HepG2 (cell line): ENCODE results near the gene SRC. TPM values are rescaled to one million over a fixed set of nuclear protein-coding genes. Genes with fewer than 3 reads are reported as not detected.

Experiments used
- ARNTL ChIP-seq: sonication (generic); formaldehyde crosslinking; IDR thresholded peaks from 2 replicates; pipeline ENCODE4 v1.4.0; 2020; ENCODE audit warnings: mild to moderate bottlenecking, missing genetic modification reagents
- BRD4 ChIP-seq: sonication (generic); formaldehyde crosslinking; IDR thresholded peaks from 2 replicates; pipeline ENCODE4 v1.4.0; 2020; ENCODE audit warnings: missing genetic modification reagents
- HNF4G ChIP-seq, 2 experiments: sonication (generic) in 1 of 2; formaldehyde crosslinking in 1 of 2; IDR thresholded peaks; 2 replicates each; pipeline versions ENCODE4 v1.4.0 to v1.6.1; 2011 to 2020; ENCODE audit warnings: borderline replicate concordance in 2 of 2, low read depth in 2 of 2, mild to moderate bottlenecking in 2 of 2, low read length in 1 of 2, missing genetic modification reagents in 1 of 2, moderate library complexity in 1 of 2
- KDM1A ChIP-seq: IDR thresholded peaks from 2 replicates; pipeline ENCODE4 v1.6.1; 2016; ENCODE audit warnings: missing compliant biosample characterization
- KIAA2018 ChIP-seq: sonication (generic); formaldehyde crosslinking; IDR thresholded peaks from 2 replicates; pipeline ENCODE4 v1.5.0; 2020; ENCODE audit warnings: mild to moderate bottlenecking, missing genetic modification reagents, borderline replicate concordance
- MXD3 ChIP-seq: IDR thresholded peaks from 2 replicates; pipeline ENCODE4 v1.6.1; 2016; ENCODE audit warnings: mild to moderate bottlenecking, missing biosample characterization, missing genetic modification reagents
- NAIF1 ChIP-seq: sonication (generic); formaldehyde crosslinking; IDR thresholded peaks from 2 replicates; pipeline ENCODE4 v1.5.0; 2020; ENCODE audit warnings: mild to moderate bottlenecking, missing genetic modification reagents, borderline replicate concordance
- PAF1 ChIP-seq: IDR thresholded peaks from 2 replicates; pipeline ENCODE4 v1.6.1; 2016; ENCODE audit warnings: missing genetic modification reagents, missing compliant biosample characterization
- PITX1 ChIP-seq: sonication (generic); formaldehyde crosslinking; IDR thresholded peaks from 2 replicates; pipeline ENCODE4 v1.5.1; 2020; ENCODE audit warnings: mild to moderate bottlenecking, missing genetic modification reagents
- SIN3B ChIP-seq: fragments of 150-350 bp; IDR thresholded peaks from 2 replicates; pipeline ENCODE4 v1.6.1; 2014; ENCODE audit warnings: low read length
- SIX1 ChIP-seq: sonication (generic); formaldehyde crosslinking; IDR thresholded peaks from 2 replicates; pipeline ENCODE4 v1.4.0; 2020; ENCODE audit warnings: missing genetic modification reagents, borderline replicate concordance
- SOX5 ChIP-seq: IDR thresholded peaks from 2 replicates; pipeline ENCODE4 v1.6.1; 2016; ENCODE audit warnings: borderline replicate concordance
- TBP ChIP-seq: sonication (generic); formaldehyde crosslinking; IDR thresholded peaks from 2 replicates; pipeline ENCODE4 v1.5.0; 2020; ENCODE audit warnings: missing genetic modification reagents
- ZEB1 ChIP-seq: IDR thresholded peaks from 2 replicates; pipeline ENCODE4 v1.6.1; 2012; ENCODE audit warnings: mild to moderate bottlenecking, low read depth, inconsistent platforms; ENCODE audit not compliant: insufficient replicate concordance
- ZFP36L2 ChIP-seq: sonication (generic); formaldehyde crosslinking; IDR thresholded peaks from 2 replicates; pipeline ENCODE4 v1.4.0; 2020; ENCODE audit warnings: missing genetic modification reagents
- ZFP37 ChIP-seq: sonication (generic); formaldehyde crosslinking; IDR thresholded peaks from 2 replicates; pipeline ENCODE4 v1.4.0; 2020; ENCODE audit warnings: missing genetic modification reagents, borderline replicate concordance
- ZNF274 ChIP-seq: sonication (generic); formaldehyde crosslinking; IDR thresholded peaks from 2 replicates; pipeline ENCODE4 v1.5.1; 2020; ENCODE audit warnings: mild to moderate bottlenecking, missing genetic modification reagents
- ZNF550 ChIP-seq: sonication (generic); formaldehyde crosslinking; IDR thresholded peaks from 2 replicates; pipeline ENCODE4 v1.4.0; 2020; ENCODE audit warnings: mild to moderate bottlenecking, missing genetic modification reagents, borderline replicate concordance
- ZNF644 ChIP-seq: IDR thresholded peaks from 2 replicates; pipeline ENCODE4 v1.6.1; 2016; ENCODE audit warnings: low read depth
- ZNF713 ChIP-seq: sonication (generic); formaldehyde crosslinking; IDR thresholded peaks from 2 replicates; pipeline ENCODE4 v1.4.0; 2020; ENCODE audit warnings: mild to moderate bottlenecking, missing genetic modification reagents
- ZNF83 ChIP-seq: sonication (generic); formaldehyde crosslinking; IDR thresholded peaks from 2 replicates; pipeline ENCODE4 v1.4.0; 2020; ENCODE audit warnings: missing genetic modification reagents, mild to moderate bottlenecking, borderline replicate concordance
- ZNF850 ChIP-seq: sonication (generic); formaldehyde crosslinking; conservative IDR thresholded peaks from 2 replicates; pipeline ENCODE4 v1.9.0; 2021; ENCODE audit warnings: mild to moderate bottlenecking, missing genetic modification reagents
- polyA plus RNA-seq, 8 experiments: library from polyadenylated mRNA; depleted of rRNA in 3 of 8; stranded (reverse) in 7 of 8; unstranded in 1 of 8; fragments of >200 nt; fragmentation: Illumina TruSeq in 4 of 8; extraction: Trizol in 4 of 8; gene quantifications; 2 replicates each; pipeline versions ENCODE4 v1.2.1 to v1.2.3, GENCODE V29; 2011 to 2016; ENCODE audit warnings: low read depth in 4 of 8, missing spikeins in 1 of 8, mixed read lengths in 1 of 8; ENCODE audit not compliant: insufficient read depth in 1 of 8
- total RNA-seq, 5 experiments: library from RNA; depleted of rRNA; stranded (reverse); fragments of >200 nt; fragmentation: Illumina TruSeq; extraction: Trizol; gene quantifications; 2 replicates each; pipeline ENCODE4 v1.2.3, GENCODE V29; 2016; ENCODE audit warnings: low read depth in 1 of 5

Gene SRC
- total and polyA plus RNA-seq, 2 of the 13 experiments (the other 11 are each of a cell fraction or from before 2014, with no cell fraction given): 54.7 to 192 TPM

GRCh38 chr20:37406010-37406998 lies 60.4 kb downstream of the SRC start (continued):
- TF ChIP-seq KIAA2018 (CRISPR knock-in tag): no peak
- peak; percentile 99 for TF ChIP-seq ZNF83 (CRISPR knock-in tag)
- TF ChIP-seq TBP: no peak
- TF ChIP-seq PAF1: peak; percentile 92; the same call in 1 of the 2 replicates
- TF ChIP-seq NAIF1 (CRISPR knock-in tag): no peak
- no peak for TF ChIP-seq ZNF644 (CRISPR knock-in tag)
- TF ChIP-seq SIN3B: no peak
- TF ChIP-seq ZEB1: no peak
- no peak; the same call in 1 of the 2 replicates for TF ChIP-seq HNF4G (IDR thresholded peaks at IDR 0.05; ENCODE audit: borderline replicate concordance, low read depth, low read length)
- TF ChIP-seq HNF4G (CRISPR knock-in tag; IDR thresholded peaks at IDR 0.05; ENCODE audit: borderline replicate concordance, low read depth): peak; percentile 60; the same call in 1 of the 2 replicates
- no peak for TF ChIP-seq SIX1
- peak; percentile 95; the same call in 1 of the 2 replicates for TF ChIP-seq ZNF274 (CRISPR knock-in tag)
- no peak for TF ChIP-seq KDM1A (CRISPR knock-in tag)
- TF ChIP-seq SOX5: peak; percentile 73
- TF ChIP-seq PITX1 (CRISPR knock-in tag): peak; percentile 42; the same call in 1 of the 2 replicates
- TF ChIP-seq ZNF713: peak; percentile 88; the same call in 1 of the 2 replicates
- TF ChIP-seq ZFP36L2 (CRISPR knock-in tag): no peak
- TF ChIP-seq BRD4 (CRISPR knock-in tag): peak; percentile 84; the same call in 1 of the 2 replicates
- TF ChIP-seq MXD3 (CRISPR knock-in tag): peak; percentile 97
- peak; percentile 97 for TF ChIP-seq ZNF550
- no peak for TF ChIP-seq ZNF850
- peak; percentile 97 for TF ChIP-seq ARNTL (CRISPR knock-in tag)
- TF ChIP-seq ZFP37 (CRISPR knock-in tag): 0 out of 2 replicates have a peak, but pooled peaks have one; percentile 84
